ENCODE data around the gene NPRL2. TPM values are rescaled to one million over a fixed set of nuclear protein-coding genes. Genes with fewer than 3 reads are reported as not detected.

The NPRL2 gene
- total and polyA plus RNA-seq, 8 donors: 16.1 to 33.3 (median 27.1) TPM

- no peaks in the 10 kb centered on the region for H3K4me1 ChIP-seq
- intact Hi-C loops (cut with DNase I): loop anchor here in 1 of 2 donors (10.0 kb wide), 1 partner anchor 160 kb away; no protein-coding TSS in a partner anchor
- H3K36me3 ChIP-seq: peaks cover 0 to 4% of the 10 kb centered on the region in 2 donors
- H3K9me3 ChIP-seq: no peaks in the 10 kb centered on the region
- DNase-seq (no peak), ATAC-seq (no peak)
- peaks cover 0 to 3% of the 10 kb centered on the region in 2 donors for H3K27me3 ChIP-seq
- TF ChIP-seq CTCF (IDR thresholded peaks at IDR 0.05): no peak
- H3K4me3 ChIP-seq: no peak overlapping the region
- H3K27ac ChIP-seq: no peak overlapping the region
Measured at GRCh38 chr3:50374363-50375257, 24.0 kb upstream of the NPRL2 start.

GRCh38 chr3:50373146-50374051, 22.8 kb upstream of the NPRL2 start:
- H3K9me3 ChIP-seq: no peaks in the 10 kb centered on the region
- DNase-seq: no peak
- no peaks in the 10 kb centered on the region for H3K4me1 ChIP-seq
- H3K27me3 ChIP-seq: peaks cover 0 to 3% of the 10 kb centered on the region in 2 donors
- H3K4me3 ChIP-seq: no peak overlapping the region
- intact Hi-C loops (cut with DNase I): loop anchor here in 1 of 2 donors (10.0 kb wide), 1 partner anchor 161 kb away; no protein-coding TSS in a partner anchor
- no peak for ATAC-seq
- no peak for TF ChIP-seq CTCF (IDR thresholded peaks at IDR 0.05)
- H3K36me3 ChIP-seq: peaks cover 0 to 4% of the 10 kb centered on the region in 2 donors
- H3K27ac ChIP-seq: no peak overlapping the region

- peaks cover 0 to 4% of the 10 kb centered on the region in 2 donors for H3K36me3 ChIP-seq
- H3K27ac ChIP-seq: no peak overlapping the region
- no peaks in the 10 kb centered on the region for H3K9me3 ChIP-seq
- peaks cover 0 to 3% of the 10 kb centered on the region in 2 donors for H3K27me3 ChIP-seq
- H3K4me1 ChIP-seq: no peaks in the 10 kb centered on the region
- no peak for TF ChIP-seq CTCF (IDR thresholded peaks at IDR 0.05)
- DNase-seq: peak in 1 of 4 donors; percentile 71
- H3K4me3 ChIP-seq: no peak overlapping the region
- intact Hi-C loops (cut with DNase I): loop anchor here in 1 of 2 donors (10.0 kb wide), 1 partner anchor 162 kb away; no protein-coding TSS in a partner anchor
- no peak for ATAC-seq
Measured at GRCh38 chr3:50372349-50372748, 21.8 kb upstream of the NPRL2 start.

- Histone ChIP-seq H3K4me1 (no peaks in the 10 kb centered on the region), H3K4me3 (no peak overlapping the region), H3K9me3 (no peaks in the 10 kb centered on the region), H3K27me3 (peaks cover 0 to 3% of the 10 kb centered on the region in 2 donors), H3K36me3 (peaks cover 0 to 4% of the 10 kb centered on the region in 2 donors), H3K27ac (no peak overlapping the region)
- ATAC-seq (no peak), DNase-seq (no peak)
- no peak for TF ChIP-seq CTCF (IDR thresholded peaks at IDR 0.05)
- intact Hi-C loops (cut with DNase I): loop anchor here in 1 of 2 donors (10.0 kb wide), 1 partner anchor 164 kb away; no protein-coding TSS in a partner anchor
Measured at GRCh38 chr3:50371133-50371685, 20.6 kb upstream of the NPRL2 start.

All from left lung (tissue), 10 donors.